ENCODE results near the gene ERH. TPM values are rescaled to one million over a fixed set of nuclear protein-coding genes. Genes with fewer than 3 reads are reported as not detected.

Gene ERH
- total RNA-seq, 1 experiment from 2014 or later, result 352 TPM

- Histone ChIP-seq H3K9ac (ENCODE audit: low read length) (no peak overlapping the region), H2AFZ (ENCODE audit: low read depth, low read length, poor library complexity, severe bottlenecking) (no peak overlapping the region), H3K79me2 (ENCODE audit: insufficient read depth, low read length) (no peaks in the 10 kb centered on the region), H3K4me2 (ENCODE audit: low read length) (no peak overlapping the region), H3K27ac (ENCODE audit: low read depth, low read length) (no peak overlapping the region), H3K9me3 (ENCODE audit: control insufficient read depth in 1 of 2, insufficient read depth in 1 of 2, low read depth in 1 of 2, low read length in 2 of 2) (no peaks in the 10 kb centered on the region), H3K9me2 (ENCODE audit: insufficient read depth) (no peaks in the 10 kb centered on the region), H3K4me1 (ENCODE audit: control insufficient read depth in 1 of 2, insufficient read depth in 2 of 2, low read length in 2 of 2) (no peaks in the 10 kb centered on the region), H3K36me3 (ENCODE audit: control insufficient read depth in 1 of 2, insufficient read depth in 2 of 2, low read length in 2 of 2) (no peaks in the 10 kb centered on the region), H3K27me3 (ENCODE audit: insufficient read depth, low read length) (no peaks in the 10 kb centered on the region), H4K20me1 (ENCODE audit: insufficient read depth) (no peaks in the 10 kb centered on the region), H3K4me3 (replicated peaks in 1 of 2; ENCODE audit: low read depth in 1 of 2, low read length in 2 of 2) (no peak overlapping the region)
- TF ChIP-seq POLR2AphosphoS5 (IDR thresholded peaks at IDR 0.05; ENCODE audit: low read depth, low read length) (no peak), EZH2phosphoT487 (IDR thresholded peaks at IDR 0.05; ENCODE audit: borderline replicate concordance) (no peak), SRF (IDR thresholded peaks at IDR 0.05; ENCODE audit: low read depth) (no peak), YY1 (IDR thresholded peaks at IDR 0.05; ENCODE audit: extremely low read depth, insufficient replicate concordance, low read depth, low read length) (no peak), RAD21 (IDR thresholded peaks at IDR 0.05; ENCODE audit: low read depth) (no peak), CBX3 (IDR thresholded peaks at IDR 0.05; ENCODE audit: low read depth) (no peak), ELF1 (IDR thresholded peaks at IDR 0.05; ENCODE audit: borderline replicate concordance, low read depth) (no peak), SP1 (IDR thresholded peaks at IDR 0.05; ENCODE audit: low read depth) (no peak), ZFX (IDR thresholded peaks at IDR 0.05) (no peak), FOSL1 (IDR thresholded peaks at IDR 0.05; ENCODE audit: low read depth) (no peak), JUND (IDR thresholded peaks at IDR 0.05) (no peak), POLR2A (IDR thresholded peaks at IDR 0.05; ENCODE audit: borderline replicate concordance, extremely low read depth, insufficient read depth, insufficient read length) (no peak), ZNF274 (IDR thresholded peaks at IDR 0.05; ENCODE audit: low read depth, low read length) (no peak), EZH2 (IDR thresholded peaks at IDR 0.05) (no peak), CTCF (IDR thresholded peaks at IDR 0.05 in 2 of 3, conservative IDR thresholded peaks at IDR 0.05 in 1 of 3; ENCODE audit: borderline replicate concordance in 1 of 3, insufficient read depth in 1 of 3, low read depth in 2 of 3, low read length in 2 of 3) (no peak), REST (IDR thresholded peaks at IDR 0.05; ENCODE audit: low read depth) (no peak)
- intact Hi-C loops (cut with micrococcal nuclease), result no loop called here
- CTCF ChIA-PET, result interaction anchor here (1.5 kb wide), 1 partner anchor 10 kb away, joined by 3 read pairs; no protein-coding TSS in a partner anchor
- POLR2A ChIA-PET, result no interaction called here
- no TSS peak for BruUV-seq (replicated peaks)
- ATAC-seq (no peak), DNase-seq (ENCODE audit: low read depth, low spot score) (no peak)
- RAD21 ChIA-PET (ENCODE audit: low non-redundant PET in 1 of 2, low total read pairs in 2 of 2, uncharacterized antibody in 2 of 2, unreplicated experiment in 2 of 2), result no interaction called here
Observed at GRCh38 chr14:69356903-69357543, 41.1 kb downstream of the ERH start.

Measured in HCT116 (cell line).